ENCODE results near the gene HEBP1.

Gene HEBP1

GRCh38 chr12:12983420-12984035 lies 16.5 kb downstream of the HEBP1 start:
- H3K27me3 ChIP-seq (ENCODE audit: insufficient read depth, poor library complexity, severe bottlenecking), result no peaks in the 10 kb centered on the region
- no peak overlapping the region for H3K27ac ChIP-seq (replicated peaks)
- TF ChIP-seq GABPA (IDR thresholded peaks at IDR 0.05; ENCODE audit: low read depth) (no peak), CTCF (IDR thresholded peaks at IDR 0.05; ENCODE audit: insufficient read depth, low read length) (peak; percentile 48)
- DNase-seq (ENCODE audit: low read depth in 1 of 2, low spot score in 1 of 2), result peak in 1 of 2 experiments; percentile 17
- no peak overlapping the region for H3K4me3 ChIP-seq (replicated peaks; ENCODE audit: insufficient read depth, low read length)

- Histone ChIP-seq H3K4me3 (replicated peaks; ENCODE audit: insufficient read depth, low read length) (no peak overlapping the region), H3K27ac (replicated peaks) (no peak overlapping the region), H3K27me3 (ENCODE audit: insufficient read depth, poor library complexity, severe bottlenecking) (no peaks in the 10 kb centered on the region)
- no peak for DNase-seq (ENCODE audit: low read depth in 1 of 2, low spot score in 1 of 2)
- no peak for TF ChIP-seq SPI1 (IDR thresholded peaks at IDR 0.05; ENCODE audit: borderline replicate concordance, low read depth)
These were observed 17.7 kb downstream of the HEBP1 start for GRCh38 chr12:12982331-12982730.

GRCh38 chr12:12979731-12980259 lies 20.3 kb downstream of the HEBP1 start:
- H3K27ac ChIP-seq (replicated peaks), result no peak overlapping the region

GRCh38 chr12:12979126-12979525 lies 20.9 kb downstream of the HEBP1 start:
- H3K27ac ChIP-seq (replicated peaks), result no peak overlapping the region
- no peak for DNase-seq (ENCODE audit: low read depth in 1 of 2, low spot score in 1 of 2)
- no peaks in the 10 kb centered on the region for H3K27me3 ChIP-seq (ENCODE audit: insufficient read depth, poor library complexity, severe bottlenecking)
- TF ChIP-seq GABPA (IDR thresholded peaks at IDR 0.05; ENCODE audit: low read depth) (no peak), REST (IDR thresholded peaks at IDR 0.05; ENCODE audit: insufficient replicate concordance, low read depth) (no peak), POLR2AphosphoS5 (IDR thresholded peaks at IDR 0.05; ENCODE audit: low read depth) (no peak)
- no peak overlapping the region for H3K4me3 ChIP-seq (replicated peaks; ENCODE audit: insufficient read depth, low read length)

More at GRCh38 chr12:12979731-12980259, 20.3 kb downstream of the HEBP1 start:
- Histone ChIP-seq H3K27me3 (ENCODE audit: insufficient read depth, poor library complexity, severe bottlenecking) (no peaks in the 10 kb centered on the region), H3K4me3 (replicated peaks; ENCODE audit: insufficient read depth, low read length) (no peak overlapping the region)
- TF ChIP-seq REST (IDR thresholded peaks at IDR 0.05; ENCODE audit: insufficient replicate concordance, low read depth), result no peak
- no peak for TF ChIP-seq CTCF (IDR thresholded peaks at IDR 0.05; ENCODE audit: insufficient read depth, low read length)
- no peak for TF ChIP-seq GABPA (IDR thresholded peaks at IDR 0.05; ENCODE audit: low read depth)
- no peak for TF ChIP-seq POLR2AphosphoS5 (IDR thresholded peaks at IDR 0.05; ENCODE audit: low read depth)
- no peak for TF ChIP-seq SPI1 (IDR thresholded peaks at IDR 0.05; ENCODE audit: borderline replicate concordance, low read depth)
- no peak for DNase-seq (ENCODE audit: low read depth in 1 of 2, low spot score in 1 of 2)

GRCh38 chr12:12977231-12977630 lies 22.8 kb downstream of the HEBP1 start:
- H3K27me3 ChIP-seq (ENCODE audit: insufficient read depth, poor library complexity, severe bottlenecking), result no peaks in the 10 kb centered on the region
- no peak for DNase-seq (ENCODE audit: low read depth in 1 of 2, low spot score in 1 of 2)
- H3K27ac ChIP-seq (replicated peaks), result no peak overlapping the region
- TF ChIP-seq SPI1 (IDR thresholded peaks at IDR 0.05; ENCODE audit: borderline replicate concordance, low read depth) (no peak), REST (IDR thresholded peaks at IDR 0.05; ENCODE audit: insufficient replicate concordance, low read depth) (no peak), CTCF (IDR thresholded peaks at IDR 0.05; ENCODE audit: insufficient read depth, low read length) (no peak), GABPA (IDR thresholded peaks at IDR 0.05; ENCODE audit: low read depth) (no peak)
- no peak overlapping the region for H3K4me3 ChIP-seq (replicated peaks; ENCODE audit: insufficient read depth, low read length)
